ENCODE results near the gene DNMT3A. TPM values are rescaled to one million over a fixed set of nuclear protein-coding genes. Genes with fewer than 3 reads are reported as not detected.

DNMT3A gene
- total RNA-seq, 1 donor from 2014 or later: 19.6 TPM

GRCh38 chr2:25308599-25308998 is 33.1 kb downstream of the DNMT3A start:
- no peak for DNase-seq (ENCODE audit: extremely low read depth, low read depth, low spot score)

- DNase-seq (ENCODE audit: extremely low read depth, low read depth, low spot score): no peak
These were observed 33.7 kb downstream of the DNMT3A start for GRCh38 chr2:25307949-25308557.

GRCh38 chr2:25306777-25307368 is 34.9 kb downstream of the DNMT3A start:
- DNase-seq (ENCODE audit: extremely low read depth, low read depth, low spot score): no peak

GRCh38 chr2:25305775-25306174 is 36.0 kb downstream of the DNMT3A start:
- no peak for DNase-seq (ENCODE audit: extremely low read depth, low read depth, low spot score)

GRCh38 chr2:25304826-25305596 is 36.7 kb downstream of the DNMT3A start:
- DNase-seq (ENCODE audit: extremely low read depth, low read depth, low spot score): no peak

- DNase-seq (ENCODE audit: extremely low read depth, low read depth, low spot score): no peak
These were observed 37.4 kb downstream of the DNMT3A start for GRCh38 chr2:25304321-25304720.

GRCh38 chr2:25303633-25304236 is 38.0 kb downstream of the DNMT3A start:
- DNase-seq (ENCODE audit: extremely low read depth, low read depth, low spot score): no peak

- no peak for DNase-seq (ENCODE audit: extremely low read depth, low read depth, low spot score)
These were observed 38.9 kb downstream of the DNMT3A start for GRCh38 chr2:25302758-25303375.

- no peak for DNase-seq (ENCODE audit: extremely low read depth, low read depth, low spot score)
These were observed 40.0 kb downstream of the DNMT3A start for GRCh38 chr2:25301453-25302352.

- DNase-seq (ENCODE audit: extremely low read depth, low read depth, low spot score): no peak
These were observed 41.7 kb downstream of the DNMT3A start for GRCh38 chr2:25300001-25300400.

GRCh38 chr2:25298776-25299431 is 42.8 kb downstream of the DNMT3A start:
- DNase-seq (ENCODE audit: extremely low read depth, low read depth, low spot score): no peak

GRCh38 chr2:25297738-25298137 is 44.0 kb downstream of the DNMT3A start:
- DNase-seq (ENCODE audit: extremely low read depth, low read depth, low spot score): no peak

- DNase-seq (ENCODE audit: extremely low read depth, low read depth, low spot score): no peak
These were observed 46.1 kb downstream of the DNMT3A start for GRCh38 chr2:25295621-25296020.

- no peak for DNase-seq (ENCODE audit: extremely low read depth, low read depth, low spot score)
These were observed 46.9 kb downstream of the DNMT3A start for GRCh38 chr2:25294573-25295462.

GRCh38 chr2:25293958-25294562 is 47.7 kb downstream of the DNMT3A start:
- no peak for DNase-seq (ENCODE audit: extremely low read depth, low read depth, low spot score)

GRCh38 chr2:25293145-25293544 is 48.6 kb downstream of the DNMT3A start:
- no peak for DNase-seq (ENCODE audit: extremely low read depth, low read depth, low spot score)

- DNase-seq (ENCODE audit: extremely low read depth, low read depth, low spot score): no peak
These were observed 49.3 kb downstream of the DNMT3A start for GRCh38 chr2:25292408-25292807.

GRCh38 chr2:25290811-25291495 is 50.8 kb downstream of the DNMT3A start:
- no peak for DNase-seq (ENCODE audit: extremely low read depth, low read depth, low spot score)
